Keratinocyte (primary cell): Measurements from ENCODE around the gene S100A7.

ENCODE experiments used
- EZH2 ChIP-seq: IDR thresholded peaks from one replicate; pipeline ENCODE4 v1.6.1; 2012; ENCODE audit warnings: inconsistent platforms, mild to moderate bottlenecking, low read length, moderate library complexity
- TF ChIP-seq, protein P1 (sequence below), 3 experiments: IDR thresholded peaks in 1 of 3; conservative IDR thresholded peaks in 1 of 3; optimal IDR thresholded peaks in 1 of 3; 2 replicates in 2 of 3; 3 replicates in 1 of 3; pipeline versions ENCODE3 to v1.5.1; 2011; ENCODE audit warnings: low read length in 3 of 3, mild to moderate bottlenecking in 3 of 3, moderate library complexity in 2 of 3, control low read depth in 1 of 3, inconsistent platforms in 1 of 3; ENCODE audit not compliant: insufficient read depth in 2 of 3; ENCODE audit errors: extremely low read depth in 1 of 3

DNA sequence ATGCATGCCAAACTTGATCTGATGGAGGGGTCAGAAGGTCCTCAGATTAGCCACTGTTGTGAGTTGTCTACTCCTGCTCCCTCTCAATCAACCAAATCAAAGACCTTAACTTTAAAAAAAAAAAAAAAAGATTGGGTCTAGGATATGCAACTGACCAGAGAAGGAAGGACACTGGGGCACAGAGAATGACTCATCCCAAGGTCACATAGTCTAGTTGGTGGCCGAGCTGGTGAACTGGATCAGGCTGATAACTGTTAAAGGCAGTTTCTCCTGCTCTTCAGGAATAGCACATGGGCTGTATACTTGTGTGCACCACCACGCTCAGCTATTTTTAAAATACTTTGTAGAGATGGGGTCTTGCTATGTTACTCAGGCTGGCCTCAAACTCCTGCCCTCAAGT is 14.8 kb upstream of the S100A7 start:
- TF ChIP-seq, protein P1, sequence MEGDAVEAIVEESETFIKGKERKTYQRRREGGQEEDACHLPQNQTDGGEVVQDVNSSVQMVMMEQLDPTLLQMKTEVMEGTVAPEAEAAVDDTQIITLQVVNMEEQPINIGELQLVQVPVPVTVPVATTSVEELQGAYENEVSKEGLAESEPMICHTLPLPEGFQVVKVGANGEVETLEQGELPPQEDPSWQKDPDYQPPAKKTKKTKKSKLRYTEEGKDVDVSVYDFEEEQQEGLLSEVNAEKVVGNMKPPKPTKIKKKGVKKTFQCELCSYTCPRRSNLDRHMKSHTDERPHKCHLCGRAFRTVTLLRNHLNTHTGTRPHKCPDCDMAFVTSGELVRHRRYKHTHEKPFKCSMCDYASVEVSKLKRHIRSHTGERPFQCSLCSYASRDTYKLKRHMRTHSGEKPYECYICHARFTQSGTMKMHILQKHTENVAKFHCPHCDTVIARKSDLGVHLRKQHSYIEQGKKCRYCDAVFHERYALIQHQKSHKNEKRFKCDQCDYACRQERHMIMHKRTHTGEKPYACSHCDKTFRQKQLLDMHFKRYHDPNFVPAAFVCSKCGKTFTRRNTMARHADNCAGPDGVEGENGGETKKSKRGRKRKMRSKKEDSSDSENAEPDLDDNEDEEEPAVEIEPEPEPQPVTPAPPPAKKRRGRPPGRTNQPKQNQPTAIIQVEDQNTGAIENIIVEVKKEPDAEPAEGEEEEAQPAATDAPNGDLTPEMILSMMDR (optimal IDR thresholded peaks at IDR 0.05 in 1 of 3, IDR thresholded peaks at IDR 0.05 in 1 of 3, conservative IDR thresholded peaks at IDR 0.05 in 1 of 3; ENCODE audit: extremely low read depth in 1 of 3, insufficient read depth in 2 of 3, low read length in 3 of 3): no peak
- TF ChIP-seq EZH2: no peak
